Suprapubic skin (tissue), 4 donors: Measurements from ENCODE around the gene SP140L. TPM values are rescaled to one million over a fixed set of nuclear protein-coding genes. Genes with fewer than 3 reads are reported as not detected.

Experiments used
- DNase-seq, 2 donors: peaks; one replicate each; pipeline ENCODE4 v3.0.0-alpha.2; 2019; ENCODE audit warnings: low spot score in 2 of 2
- H3K27ac ChIP-seq: fragments of 200-600 bp; sonication (generic); one replicate; pipeline ENCODE4 v1.5.1; 2019
- H3K27me3 ChIP-seq: fragments of 200-600 bp; sonication (generic); one replicate; pipeline ENCODE4 v1.5.1; 2019
- H3K36me3 ChIP-seq: fragments of 200-600 bp; sonication (generic); one replicate; pipeline ENCODE4 v1.5.1; 2019
- H3K4me1 ChIP-seq: fragments of 200-600 bp; sonication (generic); one replicate; pipeline ENCODE4 v1.5.1; 2019
- H3K4me3 ChIP-seq: fragments of 200-600 bp; sonication (generic); one replicate; pipeline ENCODE4 v1.5.1; 2019; ENCODE audit warnings: mild to moderate bottlenecking
- H3K9me3 ChIP-seq: fragments of 200-600 bp; sonication (generic); one replicate; pipeline ENCODE4 v1.5.1; 2019
- EP300 ChIP-seq: sonication (generic); formaldehyde crosslinking; IDR thresholded peaks from one replicate; pipeline ENCODE4 v1.6.1; 2017; ENCODE audit warnings: antibody characterized with exemption
- POLR2A ChIP-seq, 2 donors: fragments of 450-650 bp; IDR thresholded peaks; one replicate each; pipeline ENCODE4 v1.6.1; 2017; ENCODE audit warnings: antibody characterized with exemption in 2 of 2, mild to moderate bottlenecking in 2 of 2, moderate library complexity in 2 of 2
- POLR2AphosphoS5 ChIP-seq, 3 donors: sonication (generic); formaldehyde crosslinking; IDR thresholded peaks; one replicate each; pipeline ENCODE4 v1.6.1; 2017; ENCODE audit warnings: antibody characterized with exemption in 3 of 3
- WGBS: methylation state at CpG from one replicate; pipeline ENCODE4 v1.1.5; 2018; 5-methylcytosine and 5-hydroxymethylcytosine counted together
- total RNA-seq, 4 donors: library from RNA; depleted of rRNA; stranded (reverse); fragments of >200 nt; gene quantifications; one replicate each; pipeline ENCODE4 v1.1.0, GENCODE V29; 2016
- TF ChIP-seq, protein P1 (sequence below), 2 donors: fragments of 200-600 bp in 1 of 2; fragments of 450-650 bp in 1 of 2; sonication (generic) in 1 of 2; IDR thresholded peaks; one replicate each; pipeline ENCODE4 v1.5.1; 2016 to 2019; ENCODE audit warnings: antibody characterized with exemption in 2 of 2, mild to moderate bottlenecking in 1 of 2, moderate library complexity in 1 of 2

The SP140L gene
- total RNA-seq, 4 donors from 2014 or later = 0.98 to 6.3 (median 2.5) TPM

DNA sequence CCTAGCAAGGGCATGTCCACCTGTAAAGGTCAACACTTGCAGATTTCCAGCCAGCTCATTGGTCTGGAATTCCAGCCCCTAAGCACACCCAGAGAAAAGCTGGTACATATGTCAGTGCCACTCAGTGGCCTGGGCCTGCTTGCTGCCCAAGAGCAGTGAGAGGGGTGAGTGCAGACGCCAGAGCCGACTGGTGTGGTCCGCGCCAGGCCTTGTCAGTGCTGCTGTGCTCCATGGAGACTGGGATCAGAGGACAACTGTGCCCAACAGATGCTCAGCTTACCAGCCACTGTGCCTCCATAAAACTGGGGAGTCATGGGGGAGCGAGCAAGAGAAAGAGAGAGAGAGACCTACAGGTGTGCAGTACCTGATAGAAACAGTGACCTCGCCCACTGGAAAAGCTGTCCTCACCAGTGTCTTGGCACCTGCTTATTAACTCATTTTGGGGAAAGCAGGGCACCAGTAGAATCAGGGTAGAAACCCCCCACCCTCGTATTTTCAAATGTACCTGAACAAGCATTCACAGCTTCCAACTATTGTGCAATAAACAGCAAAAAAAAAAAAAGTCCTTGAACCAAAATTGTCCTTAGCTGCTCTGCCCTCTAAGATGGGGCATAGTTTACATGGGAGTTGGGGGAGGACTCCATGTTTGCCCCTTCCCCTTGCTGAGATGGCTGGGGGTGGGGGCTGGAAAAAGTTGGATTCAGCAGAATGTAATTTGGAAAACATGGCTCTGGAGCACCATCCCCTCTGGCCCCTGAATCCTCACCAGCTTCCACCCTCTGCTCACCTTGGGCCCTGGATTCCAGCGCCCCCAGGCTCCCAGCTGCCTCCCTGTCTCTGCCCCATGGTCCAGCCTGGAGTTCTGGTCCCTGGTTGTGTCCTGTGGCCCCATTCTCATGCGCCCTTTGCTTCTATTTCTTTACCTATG, 1.4 kb upstream of the SP140L start:
- TF ChIP-seq POLR2A (IDR thresholded peaks at IDR 0.05) (no peak), EP300 (no peak)
- Histone ChIP-seq H3K4me3 (no peak overlapping the region), H3K36me3 (no peaks in the 10 kb centered on the region), H3K27ac (no peak overlapping the region), H3K9me3 (no peaks in the 10 kb centered on the region), H3K27me3 (no peaks in the 10 kb centered on the region), H3K4me1 (peaks cover 9% of the 10 kb centered on the region)
- 93% methylated on average over 8 of the region's 9 CpGs for WGBS
- DNase-seq = no peak

DNA sequence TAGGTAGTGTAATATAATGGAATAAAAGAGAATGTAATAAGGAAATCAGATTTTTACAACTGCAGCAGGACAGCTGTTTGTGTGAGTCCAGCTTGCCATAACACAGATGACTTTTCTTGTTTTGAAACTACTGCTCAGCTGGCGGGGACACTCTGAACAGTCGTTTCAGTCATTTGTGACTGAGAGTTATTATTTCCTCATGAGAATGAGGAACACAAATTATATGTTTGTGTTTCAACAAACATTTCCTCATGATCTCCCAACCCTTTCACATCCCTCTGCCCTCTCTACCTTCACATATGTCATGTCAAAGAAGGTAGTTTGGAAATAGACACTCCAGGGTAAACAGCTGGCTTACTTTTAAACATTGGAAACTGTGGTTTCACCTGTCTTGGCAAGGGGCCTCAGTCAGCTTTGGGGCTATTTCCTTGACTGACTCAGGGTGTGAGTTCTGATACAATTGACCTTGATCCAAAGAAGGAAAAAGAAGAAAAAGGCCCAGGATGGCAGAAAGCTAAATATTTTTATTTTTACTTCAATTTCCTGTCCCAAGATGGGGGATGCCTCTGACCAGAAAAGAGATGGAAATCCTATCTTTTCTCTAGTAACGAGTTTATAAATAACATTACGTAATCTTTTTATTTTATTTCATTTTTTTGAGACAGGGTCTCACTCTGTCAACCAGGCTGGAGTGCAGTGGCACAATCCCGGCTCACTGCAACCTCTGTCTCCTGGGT, 593 bp downstream of the SP140L start:
- Histone ChIP-seq H3K4me3 (peak overlapping the region; percentile 40), H3K27me3 (no peaks in the 10 kb centered on the region), H3K4me1 (peaks cover 9% of the 10 kb centered on the region), H3K27ac (peak overlapping the region; percentile 70), H3K9me3 (no peaks in the 10 kb centered on the region), H3K36me3 (no peaks in the 10 kb centered on the region)
- no peak for DNase-seq
- TF ChIP-seq POLR2A (IDR thresholded peaks at IDR 0.05) (no peak), EP300 (no peak), POLR2AphosphoS5 (IDR thresholded peaks at IDR 0.05) (no peak)
- TF ChIP-seq, protein P1, sequence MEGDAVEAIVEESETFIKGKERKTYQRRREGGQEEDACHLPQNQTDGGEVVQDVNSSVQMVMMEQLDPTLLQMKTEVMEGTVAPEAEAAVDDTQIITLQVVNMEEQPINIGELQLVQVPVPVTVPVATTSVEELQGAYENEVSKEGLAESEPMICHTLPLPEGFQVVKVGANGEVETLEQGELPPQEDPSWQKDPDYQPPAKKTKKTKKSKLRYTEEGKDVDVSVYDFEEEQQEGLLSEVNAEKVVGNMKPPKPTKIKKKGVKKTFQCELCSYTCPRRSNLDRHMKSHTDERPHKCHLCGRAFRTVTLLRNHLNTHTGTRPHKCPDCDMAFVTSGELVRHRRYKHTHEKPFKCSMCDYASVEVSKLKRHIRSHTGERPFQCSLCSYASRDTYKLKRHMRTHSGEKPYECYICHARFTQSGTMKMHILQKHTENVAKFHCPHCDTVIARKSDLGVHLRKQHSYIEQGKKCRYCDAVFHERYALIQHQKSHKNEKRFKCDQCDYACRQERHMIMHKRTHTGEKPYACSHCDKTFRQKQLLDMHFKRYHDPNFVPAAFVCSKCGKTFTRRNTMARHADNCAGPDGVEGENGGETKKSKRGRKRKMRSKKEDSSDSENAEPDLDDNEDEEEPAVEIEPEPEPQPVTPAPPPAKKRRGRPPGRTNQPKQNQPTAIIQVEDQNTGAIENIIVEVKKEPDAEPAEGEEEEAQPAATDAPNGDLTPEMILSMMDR (IDR thresholded peaks at IDR 0.05) = no peak
- 66% methylated on average over 5 of the region's 5 CpGs for WGBS

DNA sequence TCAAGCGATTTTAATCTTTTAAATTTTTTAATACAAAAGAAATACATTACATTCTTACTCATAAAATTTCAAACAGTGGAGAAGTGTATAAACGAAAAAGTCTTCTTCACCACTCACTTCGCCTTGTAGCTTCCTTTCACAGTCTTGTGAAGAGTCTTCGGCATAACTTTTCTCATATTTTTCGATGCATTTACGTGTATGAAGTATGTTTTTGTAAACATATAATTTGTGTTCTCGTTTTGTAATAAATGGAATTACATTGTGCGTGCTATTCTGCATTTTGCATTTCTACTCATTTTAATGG, 1.1 kb downstream of the SP140L start:
- Histone ChIP-seq H3K9me3 (no peaks in the 10 kb centered on the region), H3K27me3 (no peaks in the 10 kb centered on the region), H3K27ac (peak overlapping the region; percentile 70), H3K36me3 (no peaks in the 10 kb centered on the region), H3K4me3 (peak overlapping the region; percentile 40), H3K4me1 (peaks cover 9% of the 10 kb centered on the region)
- DNase-seq = no peak
- TF ChIP-seq POLR2A (IDR thresholded peaks at IDR 0.05) (no peak), EP300 (no peak), POLR2AphosphoS5 (IDR thresholded peaks at IDR 0.05) (no peak)
- TF ChIP-seq, protein P1 (IDR thresholded peaks at IDR 0.05) = no peak
- WGBS = 95% methylated on average over 8 of the region's 8 CpGs

DNA sequence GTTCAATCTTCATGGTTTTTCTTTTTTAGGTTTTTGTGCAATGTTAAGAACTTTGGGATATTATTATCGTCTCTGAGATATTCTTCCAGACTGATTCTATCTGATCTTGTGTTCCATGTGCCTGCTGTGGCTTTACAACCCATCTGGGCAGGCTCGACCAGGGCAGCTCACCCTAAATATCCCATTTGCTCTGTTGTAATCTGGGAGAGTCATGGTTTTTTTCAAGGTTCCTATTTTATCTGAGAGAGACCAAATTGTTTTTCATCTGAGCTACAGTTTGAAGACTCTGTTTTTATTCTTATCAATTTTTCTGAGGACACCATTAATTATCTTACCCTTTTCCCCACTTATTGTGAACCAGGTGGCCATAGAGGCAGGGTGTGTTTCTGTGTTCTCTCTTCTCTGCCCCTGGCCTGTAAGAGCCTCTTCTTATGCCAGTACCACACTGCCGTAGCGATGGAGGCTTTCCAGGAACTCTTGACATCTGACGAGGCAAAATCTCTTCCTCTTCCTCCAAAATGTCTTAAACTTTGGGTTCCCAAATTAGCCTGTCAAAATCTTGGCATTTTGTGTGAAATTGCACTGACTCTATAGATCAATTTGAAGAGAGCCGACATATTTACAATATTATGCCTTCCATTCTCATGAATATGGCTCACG, 3.1 kb downstream of the SP140L start:
- no peak for DNase-seq
- no peaks in the 10 kb centered on the region for H3K27me3 ChIP-seq
- no peak for TF ChIP-seq POLR2A (IDR thresholded peaks at IDR 0.05)
- TF ChIP-seq, protein P1 (IDR thresholded peaks at IDR 0.05) = no peak
- TF ChIP-seq POLR2AphosphoS5 (IDR thresholded peaks at IDR 0.05) = no peak
- TF ChIP-seq EP300 = no peak
- H3K9me3 ChIP-seq = no peaks in the 10 kb centered on the region
- H3K36me3 ChIP-seq = no peaks in the 10 kb centered on the region
- no peak overlapping the region for H3K4me3 ChIP-seq
- 86% methylated on average over 7 of the region's 7 CpGs for WGBS
- no peak overlapping the region for H3K27ac ChIP-seq
- H3K4me1 ChIP-seq = peaks cover 9% of the 10 kb centered on the region

DNA sequence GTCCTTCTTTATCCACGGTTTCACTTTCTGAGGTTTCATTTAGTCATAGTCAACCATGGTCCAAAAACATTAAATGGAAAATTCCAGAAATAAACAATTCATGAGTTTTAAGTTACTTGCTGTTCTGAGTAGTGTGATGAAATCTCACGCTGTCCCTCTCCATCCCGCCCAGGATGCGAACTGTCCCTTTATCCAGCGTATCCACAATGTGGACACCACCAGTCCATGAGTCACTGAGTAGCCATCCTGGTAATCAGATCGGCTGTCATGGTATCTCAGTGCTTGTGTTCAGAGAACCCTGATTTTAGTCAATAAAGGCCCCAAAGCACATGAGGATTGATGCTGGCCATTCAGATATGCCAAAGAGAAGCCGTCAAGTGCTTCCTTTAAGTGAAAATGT, 3.7 kb downstream of the SP140L start:
- Histone ChIP-seq H3K4me3 (no peak overlapping the region), H3K9me3 (no peaks in the 10 kb centered on the region), H3K27ac (no peak overlapping the region), H3K36me3 (no peaks in the 10 kb centered on the region), H3K4me1 (peaks cover 9% of the 10 kb centered on the region), H3K27me3 (no peaks in the 10 kb centered on the region)
- WGBS = 86% methylated on average over 7 of the region's 7 CpGs
- TF ChIP-seq, protein P1 (IDR thresholded peaks at IDR 0.05) = no peak
- TF ChIP-seq POLR2A (IDR thresholded peaks at IDR 0.05) = no peak
- no peak for TF ChIP-seq EP300
- TF ChIP-seq POLR2AphosphoS5 (IDR thresholded peaks at IDR 0.05) = no peak
- DNase-seq = no peak
